ENCODE measurements around the gene BPIFB2.

BPIFB2 gene

DNA sequence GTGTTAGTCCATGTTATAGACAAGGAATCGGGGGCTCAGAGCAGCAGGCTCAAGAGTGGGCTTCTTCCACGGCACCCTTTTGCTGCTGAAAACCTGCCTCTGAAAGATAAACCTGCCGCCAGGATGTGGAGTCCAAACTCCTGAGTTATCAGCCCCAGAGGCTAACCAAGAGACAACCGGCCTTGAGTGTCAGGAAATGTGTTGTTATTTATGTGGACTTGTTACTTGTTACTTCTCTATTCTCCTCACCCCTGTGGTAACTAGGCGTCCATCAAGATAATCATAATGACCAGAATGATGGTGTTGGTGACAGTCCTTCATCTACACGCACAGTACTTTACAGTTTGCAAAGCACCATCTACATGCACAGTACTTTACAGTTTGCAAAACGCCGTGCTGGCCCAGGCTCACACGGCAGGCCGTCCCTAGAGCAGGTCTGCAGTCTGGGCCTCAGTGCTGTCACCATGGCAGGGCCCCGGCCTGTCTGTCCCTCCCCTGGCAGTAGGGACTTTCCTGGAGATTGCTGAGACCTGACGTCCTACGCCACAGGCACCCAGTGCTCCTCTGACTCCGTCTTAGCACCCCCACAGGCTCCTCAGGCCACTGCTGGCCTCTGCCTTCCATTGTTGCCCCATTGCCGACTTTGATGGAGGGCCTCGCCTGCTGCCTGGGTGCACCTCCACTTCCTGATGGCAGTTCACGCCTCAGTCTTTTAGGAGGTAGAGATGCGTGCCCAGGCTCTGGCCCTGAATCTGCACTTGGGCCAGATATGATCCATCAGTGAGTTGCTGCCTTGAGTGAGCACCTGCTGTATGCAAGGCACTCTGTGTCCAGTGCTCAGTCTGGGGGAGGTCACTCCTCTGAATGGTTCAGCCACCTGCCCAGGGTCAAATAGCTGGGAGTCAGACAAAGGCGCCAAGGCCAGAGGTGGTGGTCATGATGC is 62.9 kb downstream of the BPIFB2 start:
- no peak for DNase-seq (ENCODE audit: low read depth in 3 of 3)

DNA sequence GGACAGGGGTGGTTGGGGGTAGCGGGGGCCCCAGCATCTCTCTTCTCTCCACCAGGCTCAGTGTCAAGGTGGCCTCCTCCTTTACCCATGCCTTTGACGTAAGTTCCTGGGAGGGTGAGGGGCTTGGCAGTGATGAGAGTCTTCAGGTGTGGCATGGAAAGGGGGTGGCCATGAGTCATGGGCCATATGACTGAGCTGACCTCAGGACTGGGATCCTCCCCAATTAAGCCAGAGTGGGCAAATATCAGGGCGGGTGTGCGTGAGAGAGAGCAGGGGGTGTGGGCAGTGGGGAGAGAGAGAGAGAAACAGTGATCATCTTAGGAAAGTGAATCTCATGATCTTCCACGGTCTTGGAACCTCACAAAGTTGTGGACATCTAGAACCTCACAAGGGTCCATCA is 63.7 kb downstream of the BPIFB2 start:
- no peak for DNase-seq (ENCODE audit: low read depth in 3 of 3)

DNA sequence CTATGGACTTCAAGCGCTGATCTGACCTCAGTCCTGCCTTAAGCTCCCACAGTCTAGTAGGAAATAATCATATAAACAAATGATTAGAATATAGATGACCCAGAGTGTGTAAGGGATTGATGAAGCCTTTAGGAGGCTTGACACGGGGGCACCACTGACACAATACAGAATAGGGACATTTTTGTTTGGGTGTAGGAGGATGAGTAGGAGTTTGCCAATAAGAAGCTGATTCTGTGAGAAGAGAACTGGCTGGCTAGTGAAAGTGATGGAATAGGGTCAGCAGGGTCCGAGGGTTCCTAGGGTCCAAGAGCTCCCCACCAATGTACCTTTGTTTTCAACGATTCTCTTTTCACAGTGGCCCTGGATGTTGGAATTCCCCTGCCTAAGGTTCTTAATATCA is 64.9 kb downstream of the BPIFB2 start:
- no peak for DNase-seq (ENCODE audit: low read depth in 3 of 3)

DNA sequence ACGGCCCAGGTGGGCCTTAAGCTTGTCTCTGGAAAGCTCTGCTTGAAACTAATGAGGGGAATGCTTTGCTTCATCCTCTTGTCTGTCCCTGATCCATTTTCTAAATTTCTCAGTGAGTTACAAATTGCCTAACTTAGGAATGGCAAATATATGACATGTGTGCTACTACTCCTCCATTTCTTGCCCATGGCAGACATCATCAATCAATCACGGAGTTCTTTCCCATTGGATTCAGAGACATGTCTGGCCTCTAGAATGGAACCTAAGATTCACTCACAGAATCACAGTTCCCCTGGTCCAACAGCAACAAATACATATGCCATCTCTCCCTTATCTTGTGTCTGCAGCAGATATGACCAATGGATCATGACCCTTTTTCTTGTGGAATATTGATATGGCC is 65.3 kb downstream of the BPIFB2 start:
- DNase-seq (ENCODE audit: low read depth in 3 of 3): no peak
